ENCODE results near the gene OR6X1.

- TF ChIP-seq POLR2AphosphoS5 (IDR thresholded peaks at IDR 0.05) (no peak), CTCF (IDR thresholded peaks at IDR 0.05) (no peak)
Measured at GRCh38 chr11:123801765-123802164, 47.4 kb upstream of the OR6X1 start.

Data from breast epithelium (tissue), 3 donors.